HEK293T (cell line): ENCODE data around the gene FAM50A.

ENCODE experiments used
- FOXM1 ChIP-seq: fragments of 450-650 bp; IDR thresholded peaks from 2 replicates; pipeline ENCODE4 v1.6.1; 2017; ENCODE audit warnings: mild to moderate bottlenecking, borderline replicate concordance
- NFRKB ChIP-seq: fragments of 450-650 bp; IDR thresholded peaks from 2 replicates; pipeline ENCODE4 v1.6.1; 2016; ENCODE audit warnings: mild to moderate bottlenecking, moderate library complexity

DNA sequence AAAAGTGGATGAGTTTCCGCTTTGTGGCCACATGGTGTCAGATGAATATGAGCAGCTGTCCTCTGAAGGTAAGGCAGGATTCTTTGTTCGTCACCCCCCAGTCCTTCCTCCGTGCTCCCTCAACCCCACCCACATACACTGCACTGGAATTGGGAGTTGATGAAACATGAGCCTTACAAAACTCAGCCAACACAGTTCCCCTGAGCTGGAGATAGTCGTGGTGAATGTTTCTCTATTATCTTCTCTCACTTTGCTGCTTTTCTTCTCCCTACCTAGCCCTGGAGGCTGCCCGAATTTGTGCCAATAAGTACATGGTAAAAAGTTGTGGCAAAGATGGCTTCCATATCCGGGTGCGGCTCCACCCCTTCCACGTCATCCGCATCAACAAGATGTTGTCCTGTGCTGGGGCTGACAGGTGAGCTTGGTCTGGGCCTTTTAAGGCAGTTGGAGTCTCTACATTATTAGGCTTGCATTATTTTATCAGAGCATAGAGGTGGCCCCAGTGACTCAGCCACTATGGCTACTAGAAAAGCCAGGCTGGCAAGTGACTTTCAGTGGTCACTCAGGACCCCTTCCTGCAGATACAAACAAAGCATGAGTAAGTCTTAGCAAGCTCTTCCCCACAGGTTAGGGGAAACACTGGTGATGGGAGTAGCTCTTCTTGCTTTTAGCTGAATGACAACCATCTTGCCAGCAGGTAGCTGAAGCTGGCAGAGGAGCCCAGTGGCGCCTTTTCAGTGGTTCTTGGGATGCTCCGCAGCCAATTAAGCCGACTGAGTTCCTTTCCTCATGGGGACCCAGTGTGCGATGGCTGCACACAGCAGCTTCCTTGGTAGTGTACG, 44.2 kb upstream of the FAM50A start:
- no peak for TF ChIP-seq NFRKB
- no peak for TF ChIP-seq FOXM1
